Psoas muscle (tissue), 8 donors: Measurements from ENCODE around the gene COL4A2. TPM values are rescaled to one million over a fixed set of nuclear protein-coding genes. Genes with fewer than 3 reads are reported as not detected.

Source experiments
- ATAC-seq, 4 donors: fragments of 200-7000 bp; cut with Tn5 transposase; one replicate each; pipeline ENCODE4 v1.9.1; 2020; ENCODE audit warnings: moderate library complexity in 3 of 4, mild to moderate bottlenecking in 2 of 4
- DNase-seq, 2 donors: peaks; one replicate each; pipeline ENCODE4 v3.0.0-alpha.2; 2020
- H3K27ac ChIP-seq: fragments of 200-600 bp; one replicate; pipeline ENCODE4 v1.8.0; 2022
- H3K27me3 ChIP-seq, 3 donors: fragments of 200-600 bp in 1 of 3; one replicate each; pipeline versions ENCODE4 v1.6.1 to v1.8.0; 2013 to 2022; ENCODE audit warnings: low read length in 2 of 3, mild to moderate bottlenecking in 2 of 3, moderate library complexity in 1 of 3; ENCODE audit not compliant: insufficient read depth in 3 of 3
- H3K36me3 ChIP-seq, 2 donors: fragments of 200-600 bp in 1 of 2; one replicate each; pipeline versions ENCODE4 v1.6.1 to v1.8.0; 2013 to 2022; ENCODE audit warnings: low read depth in 1 of 2, mild to moderate bottlenecking in 1 of 2, moderate library complexity in 1 of 2; ENCODE audit not compliant: insufficient read depth in 1 of 2
- H3K4me1 ChIP-seq: fragments of 200-600 bp; one replicate; pipeline ENCODE4 v1.8.0; 2022
- H3K4me3 ChIP-seq: fragments of 200-600 bp; one replicate; pipeline ENCODE4 v1.8.0; 2022; ENCODE audit warnings: mild to moderate bottlenecking
- H3K9me3 ChIP-seq: fragments of 200-600 bp; one replicate; pipeline ENCODE4 v1.8.0; 2022
- CTCF ChIP-seq: fragments of 200-600 bp; IDR thresholded peaks from one replicate; pipeline ENCODE4 v1.8.0; 2022; ENCODE audit warnings: antibody characterized with exemption
- WGBS, 3 donors: extraction: QIAGEN DNeasy Blood & Tissue Kit; methylation state at CpG; one replicate each; pipeline versions ENCODE4 v1.1.6 to v1.1.7; 2013; 5-methylcytosine and 5-hydroxymethylcytosine counted together
- intact Hi-C, 2 donors: fragments of 100-400 bp; cut with DNase I; formaldehyde crosslinking; loops; one replicate each; pipeline versions ENCODE4 v1.11.0 to v1.14.2; 2022
- polyA plus RNA-seq, 3 donors: library from polyadenylated mRNA; stranded (reverse); fragments of 200-250 nt; gene quantifications; one replicate each; pipeline ENCODE4 v1.2.3, GENCODE V29; 2013
- total RNA-seq, 4 donors: library from RNA; stranded (reverse); fragmentation: NEBNext Ultra II Directional in 2 of 4; extraction: Animal tissue kit (Norgen Biotek cat#: 25700) in 2 of 4; gene quantifications; one replicate each; pipeline versions ENCODE4 v1.2.1 to v1.2.4, GENCODE V29; 2021 to 2023
- donor health status: healthy with polysubstance abuse.
- donor health status: DM: no; HTN: no; CAD: no; lungs with moderate emphysema.
- donor health status: Bipolar disorder and iron deficiency.
- donor health status: healthy.
- donor health status: DM: yes; HTN: yes; CAD: no.
- donor health status: DM: no; HTN: no; CAD: no.
- donor health status: DM: no; HTN: no; CAD: no.
- donor health status: DM: yes; HTN: yes; CAD: no.

The COL4A2 gene
- total and polyA plus RNA-seq, 7 donors, result 25.8 to 84.5 (median 57.8) TPM

DNA sequence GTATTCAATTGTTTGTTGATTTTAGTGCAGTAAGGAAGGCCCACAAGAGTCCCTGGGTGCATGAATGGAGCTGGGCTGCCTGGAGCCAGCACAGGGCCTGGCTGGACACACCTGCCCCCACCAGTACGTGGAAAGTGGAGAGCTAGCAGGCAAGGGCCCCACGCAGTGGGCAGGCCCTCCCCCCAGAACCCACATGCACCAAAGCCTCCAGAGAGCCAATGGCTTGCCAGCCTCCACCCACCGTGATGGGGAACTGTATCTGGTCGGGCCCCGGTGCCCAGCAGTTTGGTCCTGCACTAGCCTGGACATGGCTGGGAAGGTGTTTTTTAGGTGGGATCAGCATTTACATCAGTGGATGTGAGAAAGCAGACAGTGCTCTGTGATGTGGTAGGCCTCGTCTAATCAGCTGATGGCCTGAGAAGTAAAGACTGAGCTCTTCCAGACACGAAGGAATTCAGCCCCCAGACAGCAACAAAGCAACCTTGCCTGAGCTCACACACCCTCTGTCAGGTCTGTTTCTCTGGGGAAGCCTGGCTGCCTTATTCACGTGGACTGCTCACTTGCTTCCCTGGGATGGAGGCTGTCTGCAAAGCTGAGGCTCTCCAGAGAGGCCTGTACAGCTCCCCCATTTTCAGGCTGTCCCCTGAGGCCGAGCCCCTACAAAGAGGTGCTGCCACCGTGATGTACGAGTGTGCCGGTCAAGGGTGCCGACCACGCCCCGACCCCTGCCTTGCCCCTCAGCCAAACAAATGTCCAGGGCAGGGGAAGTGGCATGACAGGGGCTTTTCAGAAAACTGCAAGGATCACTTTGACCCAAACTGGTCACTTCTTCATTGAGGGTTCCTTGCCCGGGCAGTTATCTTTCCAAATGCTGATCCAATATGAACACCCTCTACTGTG lies 226.9 kb downstream of the COL4A2 start:
- Histone ChIP-seq H3K4me3 (no peak overlapping the region), H3K36me3 (no peaks in the 10 kb centered on the region), H3K27ac (no peak overlapping the region), H3K9me3 (no peaks in the 10 kb centered on the region), H3K27me3 (no peaks in the 10 kb centered on the region), H3K4me1 (no peaks in the 10 kb centered on the region)
- 81 to 87% (median 86%) methylated on average over 16 of the region's 16 CpGs for WGBS, 3 donors
- intact Hi-C loops, result no loop called here
- no peak for DNase-seq
- no peak for ATAC-seq
- TF ChIP-seq CTCF, result no peak

DNA sequence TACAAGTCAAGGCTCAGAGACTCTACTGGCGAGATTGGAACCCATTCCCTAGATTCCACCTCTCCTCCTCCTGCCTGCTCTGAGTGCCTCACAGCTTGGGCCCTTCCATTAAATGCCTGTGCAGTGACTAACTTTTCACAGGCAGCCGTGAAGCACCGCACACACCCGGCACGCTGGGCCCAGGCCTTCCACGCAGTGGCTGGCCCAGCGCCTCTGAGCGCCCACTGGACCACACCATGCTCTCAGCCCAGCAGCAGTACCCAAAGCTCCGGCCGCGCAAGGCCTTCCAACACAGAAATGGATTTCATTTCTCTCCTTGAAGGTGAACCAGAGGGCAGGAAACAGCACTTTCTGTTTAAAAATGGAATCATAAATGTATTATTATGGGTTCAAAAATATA lies 228.4 kb downstream of the COL4A2 start:
- DNase-seq (no peak), ATAC-seq (no peak)
- Histone ChIP-seq H3K27me3 (no peaks in the 10 kb centered on the region), H3K36me3 (no peaks in the 10 kb centered on the region), H3K27ac (no peak overlapping the region), H3K9me3 (no peaks in the 10 kb centered on the region), H3K4me3 (no peak overlapping the region), H3K4me1 (no peaks in the 10 kb centered on the region)
- no peak for TF ChIP-seq CTCF
- 91 to 94% (median 92%) methylated on average over 11 of the region's 11 CpGs for WGBS, 3 donors
- intact Hi-C loops, result no loop called here

DNA sequence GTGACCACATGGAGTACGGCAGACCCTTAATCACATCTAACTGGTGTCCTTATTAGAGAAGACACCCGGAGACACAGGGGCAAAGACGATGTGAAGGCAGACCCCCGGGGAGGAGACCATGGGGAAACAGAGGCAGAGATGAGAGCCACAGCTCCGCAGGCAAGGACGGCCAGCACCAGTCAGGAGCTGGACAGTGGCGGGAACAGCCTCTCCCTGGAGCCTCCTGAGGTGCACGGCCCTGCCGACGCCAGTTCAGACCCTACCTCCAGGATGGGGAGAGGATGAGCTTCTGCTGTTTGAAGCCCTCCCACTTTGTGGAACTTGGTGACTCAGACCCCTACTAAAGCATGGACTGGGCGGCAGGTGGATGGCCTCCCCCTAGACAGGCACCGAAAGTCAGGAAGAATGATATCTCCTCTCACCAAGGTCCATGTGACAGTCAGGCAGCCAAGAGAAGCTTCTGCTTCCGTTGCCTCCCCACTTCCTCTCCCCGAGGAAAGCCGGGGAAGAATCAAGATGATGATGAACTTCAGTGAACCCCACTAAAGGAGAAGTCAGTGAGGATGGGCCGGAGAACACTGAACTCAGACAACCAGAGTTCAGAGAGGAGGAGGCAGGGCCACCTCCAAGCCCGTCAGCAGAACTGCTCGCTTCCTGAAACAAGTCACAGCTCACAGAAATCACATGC lies 229.1 kb downstream of the COL4A2 start:
- Histone ChIP-seq H3K9me3 (no peaks in the 10 kb centered on the region), H3K27ac (no peak overlapping the region), H3K27me3 (no peaks in the 10 kb centered on the region), H3K4me3 (no peak overlapping the region), H3K4me1 (no peaks in the 10 kb centered on the region), H3K36me3 (no peaks in the 10 kb centered on the region)
- intact Hi-C loops, result no loop called here
- 83 to 88% (median 86%) methylated on average over 15 to 18 of the region's 18 CpGs for WGBS, 3 donors
- ATAC-seq, result peak in 2 of 4 donors; percentile 30 to 50
- no peak for TF ChIP-seq CTCF
- no peak for DNase-seq

- intact Hi-C loops, result no loop called here
- Histone ChIP-seq H3K4me3 (no peak overlapping the region), H3K27me3 (no peaks in the 10 kb centered on the region), H3K36me3 (no peaks in the 10 kb centered on the region), H3K4me1 (peaks cover 3% of the 10 kb centered on the region), H3K9me3 (no peaks in the 10 kb centered on the region), H3K27ac (peak overlapping the region; percentile 4)
- DNase-seq (peak in 1 of 2 donors; percentile 53), ATAC-seq (peak in 2 of 4 donors; percentile 48 to 51)
- no peak for TF ChIP-seq CTCF
- WGBS, 3 donors, result 33 to 52% (median 41%) methylated on average over 5 of the region's 5 CpGs
These were observed 231.5 kb downstream of the COL4A2 start for GRCh38 chr13:110538632-110539031.
